Trophoblast cell (in vitro differentiated cells and primary cell): ENCODE measurements around the gene RXRG.

Experiments used
- DNase-seq, 2 donors: peaks; one replicate each; pipeline ENCODE4 v3.0.0-alpha.2; 2016
- H2AFZ ChIP-seq: 2 replicates; pipeline ENCODE4 v1.6.1; 2013; ENCODE audit warnings: low read length, moderate library complexity, mild to moderate bottlenecking; ENCODE audit not compliant: insufficient read depth, poor library complexity
- H2AK5ac ChIP-seq: 2 replicates; pipeline ENCODE4 v1.6.1; 2013; ENCODE audit warnings: mild to moderate bottlenecking, low read length
- H2BK120ac ChIP-seq: 2 replicates; pipeline ENCODE4 v1.6.1; 2013; ENCODE audit warnings: low read length, mild to moderate bottlenecking, moderate library complexity; ENCODE audit not compliant: insufficient read depth, poor library complexity
- H2BK12ac ChIP-seq: 2 replicates; pipeline ENCODE4 v1.6.1; 2013; ENCODE audit warnings: mild to moderate bottlenecking, low read length, moderate library complexity
- H2BK5ac ChIP-seq: 2 replicates; pipeline ENCODE4 v1.6.1; 2013; ENCODE audit warnings: low read length, low read depth, moderate library complexity, mild to moderate bottlenecking; ENCODE audit not compliant: poor library complexity
- H3K14ac ChIP-seq: 2 replicates; pipeline ENCODE4 v1.6.1; 2013; ENCODE audit warnings: mild to moderate bottlenecking, low read length
- H3K18ac ChIP-seq: 2 replicates; pipeline ENCODE4 v1.6.1; 2013; ENCODE audit warnings: mild to moderate bottlenecking, low read length
- H3K23ac ChIP-seq: 2 replicates; pipeline ENCODE4 v1.6.1; 2013; ENCODE audit warnings: low read length
- H3K27ac ChIP-seq: 2 replicates; pipeline ENCODE4 v1.5.1; 2013; ENCODE audit warnings: low read depth, mild to moderate bottlenecking, inconsistent platforms, low read length, moderate library complexity
- H3K27me3 ChIP-seq: 2 replicates; pipeline ENCODE4 v1.6.1; 2013; ENCODE audit warnings: inconsistent platforms, mild to moderate bottlenecking, low read length, moderate library complexity; ENCODE audit not compliant: insufficient read depth
- H3K36me3 ChIP-seq, 2 experiments: 1 replicate in 1 of 2; 2 replicates in 1 of 2; pipeline ENCODE4 v1.6.1; 2013; ENCODE audit warnings: low read length in 2 of 2, mild to moderate bottlenecking in 2 of 2, moderate library complexity in 1 of 2; ENCODE audit not compliant: insufficient read depth in 2 of 2, control insufficient read depth in 1 of 2
- H3K4ac ChIP-seq: 2 replicates; pipeline ENCODE4 v1.6.1; 2013; ENCODE audit warnings: low read depth, mild to moderate bottlenecking, low read length, moderate library complexity
- H3K4me1 ChIP-seq, 2 experiments: 1 replicate in 1 of 2; 2 replicates in 1 of 2; pipeline ENCODE4 v1.6.1; 2013; ENCODE audit warnings: low read length in 2 of 2, mild to moderate bottlenecking in 2 of 2, moderate library complexity in 1 of 2; ENCODE audit not compliant: insufficient read depth in 2 of 2, control insufficient read depth in 1 of 2
- H3K4me2 ChIP-seq: 2 replicates; pipeline ENCODE4 v1.6.1; 2013; ENCODE audit warnings: inconsistent platforms, mild to moderate bottlenecking, low read length, moderate library complexity
- H3K4me3 ChIP-seq: 2 replicates; pipeline ENCODE4 v1.5.1; 2013; ENCODE audit warnings: mild to moderate bottlenecking, low read depth, low read length, inconsistent platforms
- H3K79me1 ChIP-seq: one replicate; pipeline ENCODE4 v1.6.1; 2013; ENCODE audit warnings: low read length
- H3K79me2 ChIP-seq: 2 replicates; pipeline ENCODE4 v1.6.1; 2013; ENCODE audit warnings: low read length, mild to moderate bottlenecking; ENCODE audit not compliant: control insufficient read depth, insufficient read depth, poor library complexity
- H3K9ac ChIP-seq: 2 replicates; pipeline ENCODE4 v1.6.1; 2013; ENCODE audit warnings: mild to moderate bottlenecking, low read length
- H3K9me3 ChIP-seq: 2 replicates; pipeline ENCODE4 v1.6.1; 2013; ENCODE audit warnings: low read depth, mild to moderate bottlenecking, control low read depth, inconsistent platforms, low read length; ENCODE audit not compliant: insufficient read depth
- H4K12ac ChIP-seq: 2 replicates; pipeline ENCODE4 v1.6.1; 2013; ENCODE audit warnings: low read depth, mild to moderate bottlenecking, low read length, moderate library complexity
- H4K8ac ChIP-seq: 2 replicates; pipeline ENCODE4 v1.6.1; 2013; ENCODE audit warnings: low read depth, mild to moderate bottlenecking, low read length, moderate library complexity
- H4K91ac ChIP-seq: one replicate; pipeline ENCODE4 v1.6.1; 2013; ENCODE audit warnings: low read depth, mild to moderate bottlenecking, low read length, moderate library complexity
- WGBS: extraction: QIAGEN DNeasy Blood & Tissue Kit; methylation state at CpG from one replicate; pipeline ENCODE4 v1.1.7; 2013; ENCODE audit warnings: missing lambda C conversion rate; ENCODE audit not compliant: insufficient read length, insufficient coverage; ENCODE audit errors: extremely low coverage; 5-methylcytosine and 5-hydroxymethylcytosine counted together

RXRG gene

GRCh38 chr1:165434281-165434680 is 10.6 kb downstream of the RXRG start:
- H3K9me3 ChIP-seq, result no peaks in the 10 kb centered on the region
- no peaks in the 10 kb centered on the region for H3K4me1 ChIP-seq
- no peak overlapping the region for H3K9ac ChIP-seq
- no peak overlapping the region for H4K12ac ChIP-seq
- no peak overlapping the region for H4K91ac ChIP-seq
- no peak overlapping the region for H3K23ac ChIP-seq
- H4K8ac ChIP-seq, result no peak overlapping the region
- H3K79me1 ChIP-seq, result no peaks in the 10 kb centered on the region
- no peak overlapping the region for H2AK5ac ChIP-seq
- H2BK12ac ChIP-seq, result no peak overlapping the region
- no peak overlapping the region for H3K4me2 ChIP-seq
- no CpG with 5 or more reads among the region's 2 CpGs for WGBS
- H3K36me3 ChIP-seq, result no peaks in the 10 kb centered on the region
- no peaks in the 10 kb centered on the region for H3K79me2 ChIP-seq
- no peak overlapping the region for H2AFZ ChIP-seq
- no peaks in the 10 kb centered on the region for H3K27me3 ChIP-seq
- H3K4me3 ChIP-seq, result no peak overlapping the region
- H2BK5ac ChIP-seq, result no peak overlapping the region
- H3K14ac ChIP-seq, result no peak overlapping the region
- no peak overlapping the region for H3K27ac ChIP-seq
- DNase-seq, result no peak
- no peak overlapping the region for H3K4ac ChIP-seq
- no peak overlapping the region for H3K18ac ChIP-seq
- H2BK120ac ChIP-seq, result no peak overlapping the region

DNA sequence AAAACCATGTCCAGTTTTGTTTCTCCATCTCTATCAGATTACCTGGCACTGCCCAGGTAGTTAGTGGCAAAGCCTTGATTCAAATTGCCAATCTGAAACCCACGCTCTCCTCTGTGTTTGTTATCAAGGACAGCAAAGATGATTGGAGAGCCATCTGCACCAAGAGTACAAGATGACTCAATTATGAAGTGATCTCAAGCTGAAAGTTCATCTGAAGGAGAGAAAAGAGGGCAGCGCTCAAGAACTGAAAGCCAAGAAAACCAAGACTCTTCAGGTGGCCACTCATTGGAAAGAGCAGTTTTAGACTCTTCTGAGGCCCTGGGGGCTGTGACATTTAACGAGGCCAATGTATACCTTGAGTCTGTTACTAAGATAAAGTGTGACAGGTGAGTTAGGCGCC is 13.8 kb downstream of the RXRG start:
- H3K18ac ChIP-seq, result no peak overlapping the region
- no peak overlapping the region for H2BK12ac ChIP-seq
- no peaks in the 10 kb centered on the region for H3K36me3 ChIP-seq
- no peak overlapping the region for H4K12ac ChIP-seq
- no peak overlapping the region for H4K8ac ChIP-seq
- WGBS, result no CpG with 5 or more reads among the region's 4 CpGs
- H3K23ac ChIP-seq, result no peak overlapping the region
- no peaks in the 10 kb centered on the region for H3K79me1 ChIP-seq
- H3K27ac ChIP-seq, result no peak overlapping the region
- H2AFZ ChIP-seq, result no peak overlapping the region
- H2BK120ac ChIP-seq, result no peak overlapping the region
- H2AK5ac ChIP-seq, result no peak overlapping the region
- no peak overlapping the region for H3K4me3 ChIP-seq
- H4K91ac ChIP-seq, result no peak overlapping the region
- H3K4ac ChIP-seq, result no peak overlapping the region
- no peaks in the 10 kb centered on the region for H3K27me3 ChIP-seq
- H3K9ac ChIP-seq, result no peak overlapping the region
- no peak overlapping the region for H2BK5ac ChIP-seq
- H3K79me2 ChIP-seq, result no peaks in the 10 kb centered on the region
- H3K4me1 ChIP-seq, result no peaks in the 10 kb centered on the region
- DNase-seq, result no peak
- H3K4me2 ChIP-seq, result no peak overlapping the region
- no peak overlapping the region for H3K14ac ChIP-seq
- H3K9me3 ChIP-seq, result peaks cover 1% of the 10 kb centered on the region

DNA sequence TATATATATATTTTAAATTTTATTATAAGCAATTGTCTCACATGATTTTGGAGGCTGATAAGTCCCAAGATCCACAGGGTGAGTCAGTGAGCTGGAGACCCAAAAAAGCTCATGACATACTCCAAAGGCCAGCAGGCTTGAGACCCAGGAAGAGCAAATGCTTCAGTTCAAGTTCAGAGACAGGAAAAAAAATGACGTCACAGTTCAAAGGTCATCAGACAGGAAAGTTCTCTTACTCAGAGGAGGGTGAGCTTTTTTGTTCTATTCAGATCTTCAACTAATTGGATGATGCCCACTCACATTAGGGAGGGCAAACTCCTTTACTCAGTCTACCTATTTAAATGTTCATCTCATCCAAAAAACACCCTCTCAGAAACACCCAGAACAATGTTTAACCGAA is 18.2 kb downstream of the RXRG start:
- H3K4ac ChIP-seq, result no peak overlapping the region
- no peak overlapping the region for H2AK5ac ChIP-seq
- H3K4me1 ChIP-seq, result no peaks in the 10 kb centered on the region
- no CpG with 5 or more reads among the region's 2 CpGs for WGBS
- H3K4me3 ChIP-seq, result no peak overlapping the region
- no peak for DNase-seq
- H3K36me3 ChIP-seq, result no peaks in the 10 kb centered on the region
- no peak overlapping the region for H2BK5ac ChIP-seq
- H3K9me3 ChIP-seq, result peaks cover 1% of the 10 kb centered on the region
- no peak overlapping the region for H3K27ac ChIP-seq
- H3K18ac ChIP-seq, result no peak overlapping the region
- no peak overlapping the region for H3K4me2 ChIP-seq
- H4K91ac ChIP-seq, result no peak overlapping the region
- no peaks in the 10 kb centered on the region for H3K27me3 ChIP-seq
- H4K12ac ChIP-seq, result no peak overlapping the region
- no peak overlapping the region for H3K23ac ChIP-seq
- no peak overlapping the region for H3K9ac ChIP-seq
- H3K79me1 ChIP-seq, result no peaks in the 10 kb centered on the region
- no peak overlapping the region for H3K14ac ChIP-seq
- H3K79me2 ChIP-seq, result no peaks in the 10 kb centered on the region
- no peak overlapping the region for H2BK12ac ChIP-seq
- no peak overlapping the region for H2BK120ac ChIP-seq
- H2AFZ ChIP-seq, result no peak overlapping the region
- H4K8ac ChIP-seq, result no peak overlapping the region

- no peak overlapping the region for H2BK12ac ChIP-seq
- H2BK120ac ChIP-seq, result no peak overlapping the region
- no peaks in the 10 kb centered on the region for H3K36me3 ChIP-seq
- no peaks in the 10 kb centered on the region for H3K27me3 ChIP-seq
- H4K8ac ChIP-seq, result no peak overlapping the region
- H4K91ac ChIP-seq, result no peak overlapping the region
- no peak overlapping the region for H3K23ac ChIP-seq
- no peak overlapping the region for H3K9ac ChIP-seq
- no peak overlapping the region for H4K12ac ChIP-seq
- no peak overlapping the region for H3K27ac ChIP-seq
- H3K4me1 ChIP-seq, result no peaks in the 10 kb centered on the region
- no peak overlapping the region for H3K4ac ChIP-seq
- H3K79me2 ChIP-seq, result no peaks in the 10 kb centered on the region
- no peak overlapping the region for H2BK5ac ChIP-seq
- no peak for DNase-seq
- no peak overlapping the region for H2AK5ac ChIP-seq
- no peak overlapping the region for H3K18ac ChIP-seq
- no peak overlapping the region for H3K4me2 ChIP-seq
- H3K79me1 ChIP-seq, result no peaks in the 10 kb centered on the region
- no peak overlapping the region for H3K14ac ChIP-seq
- H2AFZ ChIP-seq, result no peak overlapping the region
- H3K4me3 ChIP-seq, result no peak overlapping the region
- WGBS, result no CpG with 5 or more reads among the region's 2 CpGs
- H3K9me3 ChIP-seq, result peaks cover 1% of the 10 kb centered on the region
Observed at GRCh38 chr1:165425621-165426020, 19.3 kb downstream of the RXRG start.
